Stimulated activated CD8-positive, alpha-beta memory T cell treated with anti-CD3 and anti-CD28 coated beads, Interleukin-7, amount 100 ng/mL, for 1 hour (primary cell): Measurements from ENCODE around the gene C16orf96.

ENCODE experiments used
- DNase-seq, 2 donors: peaks; one replicate each; pipeline ENCODE4 v3.0.0-alpha.2; 2020; ENCODE audit warnings: low read depth in 2 of 2

C16orf96 gene

DNA sequence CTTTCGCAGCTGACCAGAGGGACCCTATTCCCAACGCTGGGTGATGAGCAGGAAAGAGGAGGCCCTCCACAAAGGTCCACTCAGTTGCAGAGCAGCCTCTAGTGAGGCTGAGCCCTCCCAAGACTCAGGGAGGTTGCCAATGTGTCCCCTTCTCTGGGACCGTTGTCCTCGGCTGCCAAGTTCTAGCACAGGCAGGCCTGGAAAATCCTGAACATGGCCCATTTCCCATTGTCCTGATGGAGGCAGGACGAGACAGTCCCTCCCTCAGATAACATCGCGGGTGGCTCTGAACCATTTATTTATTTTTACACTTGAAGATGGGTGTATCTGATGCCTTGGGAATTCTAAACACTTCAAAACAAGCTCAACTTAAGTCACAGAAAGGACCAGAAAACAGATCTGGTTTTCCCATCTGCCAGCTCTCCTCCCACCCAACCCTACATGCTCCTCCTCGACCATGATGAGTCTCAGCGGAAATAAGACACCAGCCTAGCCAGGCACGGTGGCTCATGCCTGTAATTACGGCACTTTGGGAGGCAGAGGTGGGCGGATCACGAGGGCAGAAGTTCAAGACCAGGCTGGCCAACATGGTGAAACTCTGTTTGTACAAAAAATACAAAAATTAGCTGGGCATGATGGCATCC is 30.4 kb upstream of the C16orf96 start:
- DNase-seq: no peak

DNA sequence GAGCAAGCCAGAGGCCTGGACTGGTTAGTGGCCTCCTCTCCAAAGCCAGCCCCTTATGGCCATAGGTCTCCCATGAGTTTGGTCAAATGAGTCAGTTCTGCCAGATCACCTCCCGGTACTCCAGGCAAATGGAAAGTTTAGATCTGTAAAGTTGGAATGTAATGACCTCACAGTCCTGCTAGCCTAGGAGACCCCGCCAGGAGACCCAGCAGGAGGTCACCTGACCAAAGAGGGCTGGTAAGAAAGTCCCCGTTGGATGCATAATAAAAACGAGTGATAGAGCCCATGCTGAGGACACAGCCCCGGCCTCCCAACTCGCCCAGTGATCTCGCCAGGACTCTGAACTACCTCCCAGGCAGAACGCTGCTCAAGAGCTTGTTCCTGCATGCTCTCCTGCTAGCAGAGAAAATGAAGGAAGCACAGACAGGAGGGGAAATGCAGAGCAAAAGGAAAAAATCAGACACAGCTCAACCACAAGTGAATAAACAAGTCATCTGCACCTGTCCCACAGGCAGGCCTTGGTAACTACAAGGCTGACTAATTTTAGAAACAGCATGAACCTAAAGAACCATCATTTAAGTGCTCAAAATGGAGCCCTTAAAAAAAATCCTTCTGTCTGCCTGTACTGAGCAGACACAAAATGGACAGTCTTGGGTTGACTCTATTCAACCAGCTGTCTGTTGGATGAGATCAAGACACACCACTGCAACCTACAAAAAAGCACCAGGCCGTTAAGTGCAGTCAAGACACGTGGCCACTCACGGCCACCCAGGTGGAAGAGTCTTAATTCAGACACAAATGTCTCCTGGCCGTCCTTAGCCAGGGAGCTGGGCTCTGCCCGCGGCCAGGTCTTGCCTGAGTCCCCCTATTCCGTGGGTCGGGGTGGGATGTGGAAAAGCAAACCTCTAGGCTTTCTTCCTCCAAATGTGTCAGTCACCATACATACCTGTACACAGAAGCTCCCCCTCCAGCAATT is 26.8 kb upstream of the C16orf96 start:
- no peak for DNase-seq

DNA sequence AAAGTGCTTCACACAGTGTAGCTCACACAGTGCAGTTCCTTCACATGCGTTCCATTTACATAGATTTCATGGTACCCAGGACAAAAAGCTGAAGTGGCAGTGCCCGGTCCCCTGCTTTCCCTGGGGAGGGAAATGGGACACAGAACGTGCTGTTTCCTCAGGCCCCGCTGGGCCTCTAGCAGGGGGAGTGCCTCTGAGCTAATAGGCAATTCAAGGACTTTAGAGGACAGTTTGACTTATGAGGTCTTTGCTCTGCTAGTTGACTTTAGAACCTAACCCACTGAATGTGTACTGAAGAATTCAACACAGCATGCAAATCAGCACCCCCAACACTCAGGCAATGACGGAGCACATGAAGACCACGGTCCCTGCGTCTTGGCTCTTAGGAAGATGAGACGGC is 24.3 kb upstream of the C16orf96 start:
- DNase-seq: no peak

GRCh38 chr16:4532238-4532637 is 23.9 kb upstream of the C16orf96 start:
- DNase-seq: no peak

DNA sequence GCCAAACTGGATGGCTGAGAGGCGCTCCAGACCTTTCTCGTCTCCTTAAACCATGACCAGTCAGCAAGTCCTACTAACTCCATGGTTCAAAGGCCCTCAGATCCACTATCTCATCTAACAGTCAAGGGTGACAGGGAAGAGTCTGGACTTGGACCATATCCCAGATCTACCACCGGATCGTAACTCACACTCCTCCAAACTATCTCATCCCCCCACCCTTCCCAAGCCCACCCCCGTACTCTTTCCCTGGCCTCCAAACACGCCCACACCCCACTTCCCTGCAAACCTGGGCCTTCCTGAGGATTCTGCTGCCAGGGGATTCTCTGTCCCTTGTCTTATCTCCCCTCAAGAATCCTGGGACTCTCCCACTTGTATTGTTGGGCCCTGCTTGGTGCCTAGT is 22.6 kb upstream of the C16orf96 start:
- no peak for DNase-seq

DNA sequence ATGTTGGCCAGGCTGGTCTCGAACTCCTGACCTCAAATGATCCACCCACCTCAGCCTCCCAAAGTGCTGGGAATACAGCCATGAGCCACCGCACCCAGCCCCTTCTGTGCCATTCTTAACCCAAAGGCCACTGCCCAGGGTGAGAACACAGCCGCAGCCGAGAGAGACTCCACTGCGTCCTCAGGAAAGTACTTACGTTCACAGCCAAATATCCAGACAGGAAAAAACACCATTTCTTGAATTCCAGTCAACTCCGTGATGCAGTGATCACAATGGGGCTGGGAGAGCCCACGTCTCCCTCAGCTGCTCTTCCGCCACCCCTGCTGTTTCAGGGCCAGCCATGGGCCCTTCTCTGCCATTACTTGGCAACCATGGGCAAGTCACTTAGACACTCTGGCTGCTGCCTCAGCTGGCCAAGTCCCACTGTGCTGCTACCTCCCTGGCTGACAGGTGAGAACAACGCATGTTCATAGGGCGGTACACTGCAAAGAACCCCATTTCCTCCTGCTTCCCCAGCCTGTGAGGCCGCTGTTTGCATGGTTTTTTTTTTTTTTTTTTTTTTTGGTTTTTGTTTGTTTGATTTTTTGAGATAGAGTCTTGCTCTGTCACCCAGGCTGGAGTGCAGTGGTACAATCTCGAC is 21.9 kb upstream of the C16orf96 start:
- DNase-seq: no peak

DNA sequence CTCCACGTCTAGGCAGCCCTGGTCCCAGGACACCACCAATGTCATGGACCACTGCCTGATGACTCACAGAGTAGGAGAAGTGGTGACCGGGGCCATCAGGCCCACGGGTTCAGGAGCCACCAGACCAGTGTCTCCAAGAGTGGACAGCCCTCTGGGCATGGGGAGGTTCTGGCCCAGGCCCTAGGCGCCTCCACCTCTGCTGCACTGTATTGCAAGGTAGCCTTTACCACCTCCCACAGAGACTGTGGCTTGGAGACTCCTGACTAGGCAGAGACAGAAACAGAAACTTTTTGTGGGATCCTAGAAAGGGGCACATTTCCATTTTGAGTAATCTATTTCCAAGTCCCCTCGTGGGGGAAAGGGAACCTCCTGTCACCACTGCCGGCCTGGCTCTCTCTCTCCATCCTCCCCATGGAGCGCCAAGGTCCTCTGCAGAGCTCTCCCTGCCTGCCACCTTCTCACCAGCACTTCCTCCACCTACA is 20.5 kb upstream of the C16orf96 start:
- DNase-seq: no peak

DNA sequence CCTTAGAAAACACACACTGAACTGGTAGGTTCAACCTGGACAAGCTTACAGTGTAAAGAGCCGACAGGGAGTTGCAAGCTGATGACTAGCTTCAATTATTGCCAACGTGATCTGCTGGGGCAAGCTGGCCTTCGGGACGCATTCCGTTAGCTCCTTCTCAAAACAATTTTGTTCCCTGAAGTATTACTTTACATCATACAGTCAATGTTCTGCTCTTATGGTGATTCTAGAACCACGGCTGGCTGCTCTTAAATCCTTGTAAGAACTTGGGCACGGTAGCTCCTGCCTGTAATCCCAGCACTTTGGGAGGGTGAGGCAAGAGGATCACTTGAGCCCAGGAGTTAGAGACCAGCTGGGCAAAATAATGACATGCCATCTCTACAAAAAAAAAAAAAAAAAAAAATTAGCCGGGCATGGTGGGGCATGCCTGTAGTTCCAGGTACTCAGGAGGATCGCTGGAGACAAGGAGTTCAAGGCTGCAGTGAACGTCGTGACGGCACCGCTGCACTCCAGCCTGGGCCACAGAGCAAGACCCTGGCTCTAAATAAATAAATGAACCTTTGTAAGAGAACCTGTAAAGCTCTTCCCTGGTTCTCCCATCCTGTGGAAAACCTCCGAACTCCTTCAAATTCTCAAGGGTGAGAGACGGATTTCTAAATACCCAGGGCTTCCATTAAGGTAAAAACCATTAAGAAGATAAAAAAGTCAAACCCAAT is 19.6 kb upstream of the C16orf96 start:
- no peak for DNase-seq

- DNase-seq: no peak
Measured at GRCh38 chr16:4537376-4538343, 18.5 kb upstream of the C16orf96 start.

- peak; percentile 87 to 92 for DNase-seq
Measured at GRCh38 chr16:4538350-4539235, 17.5 kb upstream of the C16orf96 start, which contains the start of gene CDIP1. Gene CDIP1, minus strand, starts transcription at chr16:4538773. Its CDS starts 24,643 bp downstream, at chr16:4514130.

- no peak for DNase-seq
Measured at GRCh38 chr16:4539716-4540284, 16.3 kb upstream of the C16orf96 start.

GRCh38 chr16:4544473-4544872 is 11.7 kb upstream of the C16orf96 start:
- no peak for DNase-seq

- no peak for DNase-seq
Measured at GRCh38 chr16:4548124-4548523, 8.0 kb upstream of the C16orf96 start.

GRCh38 chr16:4550591-4550990 is 5.5 kb upstream of the C16orf96 start:
- no peak for DNase-seq

GRCh38 chr16:4552541-4552940 is 3.6 kb upstream of the C16orf96 start:
- DNase-seq: no peak

- no peak for DNase-seq
Measured at GRCh38 chr16:4556580-4556979, 440 bp downstream of the C16orf96 start.

DNA sequence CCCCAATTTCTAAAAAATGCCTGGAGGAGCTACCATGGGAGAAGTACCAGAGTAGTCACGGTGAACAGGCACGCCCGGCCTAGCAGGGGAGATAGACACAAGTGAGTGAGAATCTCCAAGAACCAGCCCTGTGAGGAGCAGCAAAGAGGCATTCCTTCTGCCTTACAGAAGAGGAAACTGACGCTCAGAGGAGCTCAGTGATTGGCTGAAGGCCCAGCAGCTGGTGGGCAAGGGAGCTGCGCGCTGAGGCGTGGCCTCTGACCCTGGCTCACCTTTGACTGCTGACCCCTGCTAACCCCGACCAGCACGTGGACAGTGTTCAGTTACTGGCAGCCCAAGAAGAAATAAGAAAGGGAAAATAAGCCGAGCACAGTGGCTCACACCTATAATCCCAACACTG is 1.8 kb downstream of the C16orf96 start:
- no peak for DNase-seq

- no peak for DNase-seq
Measured at GRCh38 chr16:4561596-4561995, 5.5 kb downstream of the C16orf96 start.

DNA sequence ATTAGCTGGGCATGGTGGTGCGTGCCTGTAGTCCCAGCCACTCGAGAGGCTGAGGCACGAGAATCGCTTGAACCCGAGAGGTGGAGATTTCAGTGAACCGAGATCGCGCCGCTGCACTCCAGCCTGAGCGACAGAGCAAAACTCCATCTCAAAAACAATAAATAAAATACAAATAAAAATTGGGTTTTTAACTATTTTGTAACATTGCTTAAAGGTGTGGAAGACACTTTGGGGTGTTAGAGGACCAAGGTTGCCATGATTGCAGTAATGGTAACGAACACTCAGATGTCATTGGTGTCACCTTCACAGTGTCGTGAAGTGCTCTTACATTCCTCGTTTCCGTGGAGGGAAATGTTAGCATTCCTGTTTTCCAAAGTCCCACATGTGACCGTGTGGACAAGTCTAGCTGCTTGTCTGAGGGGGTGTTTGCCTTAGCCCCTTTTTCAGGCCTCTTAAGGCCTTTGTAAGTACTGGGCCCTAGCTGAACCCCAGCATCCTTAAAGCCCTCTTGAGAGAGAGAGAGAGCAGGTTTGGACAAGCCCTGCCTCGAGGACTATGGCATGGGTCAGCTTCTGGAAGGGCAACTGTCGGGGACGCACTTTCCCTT is 8.6 kb downstream of the C16orf96 start:
- DNase-seq: no peak
